ENCODE data around the gene ZNF276.

GRCh38 chr16:89759746-89760340, 38.5 kb downstream of the ZNF276 start:
- TF ChIP-seq CTCF (conservative IDR thresholded peaks at IDR 0.05 in 1 of 2, IDR thresholded peaks at IDR 0.05 in 1 of 2; ENCODE audit: low read depth in 1 of 2, low read length in 2 of 2) (no peak), EZH2 (IDR thresholded peaks at IDR 0.05; ENCODE audit: low read length, missing control alignments) (no peak)
